ENCODE results near the gene MINAR2. TPM values are rescaled to one million over a fixed set of nuclear protein-coding genes. Genes with fewer than 3 reads are reported as not detected.

MINAR2 gene
- total RNA-seq, 4 donors from 2014 or later = not detected

DNA sequence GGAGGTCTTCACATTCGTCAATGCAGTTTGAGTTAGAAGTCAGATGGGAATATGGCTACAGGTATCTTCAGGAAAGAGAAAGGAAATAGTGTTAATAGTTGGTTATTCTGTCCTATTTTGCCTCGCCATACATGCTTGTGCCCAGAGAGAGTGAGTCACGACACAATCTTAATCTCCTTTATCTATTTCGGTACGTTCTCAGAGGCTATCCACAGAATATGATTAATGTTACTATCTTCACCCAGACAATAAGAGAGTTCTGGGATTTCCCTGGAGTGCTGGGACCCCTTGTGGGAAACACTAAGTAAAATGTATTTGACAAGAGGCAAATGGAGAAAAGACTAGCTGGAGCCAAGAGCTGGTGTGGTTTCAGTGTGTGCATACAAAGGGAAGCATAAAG lies 25.5 kb downstream of the MINAR2 start:
- Histone ChIP-seq H3K27ac (no peak overlapping the region), H3K4me1 (peaks cover 0 to 3% (median 0%) of the 10 kb centered on the region in 4 donors), H3K4me3 (no peak overlapping the region), H3K36me3 (no peaks in the 10 kb centered on the region), H3K27me3 (no peaks in the 10 kb centered on the region), H3K9me3 (no peaks in the 10 kb centered on the region)
- WGBS, 2 donors (ENCODE audit: low coverage in 1 of 2) = 79 to 89% methylated on average over 5 of the region's 5 CpGs
- TF ChIP-seq EP300 (IDR thresholded peaks at IDR 0.05; ENCODE audit: low read depth) = no peak
- no peak for TF ChIP-seq POLR2AphosphoS5 (IDR thresholded peaks at IDR 0.05)
- TF ChIP-seq POLR2A (IDR thresholded peaks at IDR 0.05) = no peak
- TF ChIP-seq, protein P1, sequence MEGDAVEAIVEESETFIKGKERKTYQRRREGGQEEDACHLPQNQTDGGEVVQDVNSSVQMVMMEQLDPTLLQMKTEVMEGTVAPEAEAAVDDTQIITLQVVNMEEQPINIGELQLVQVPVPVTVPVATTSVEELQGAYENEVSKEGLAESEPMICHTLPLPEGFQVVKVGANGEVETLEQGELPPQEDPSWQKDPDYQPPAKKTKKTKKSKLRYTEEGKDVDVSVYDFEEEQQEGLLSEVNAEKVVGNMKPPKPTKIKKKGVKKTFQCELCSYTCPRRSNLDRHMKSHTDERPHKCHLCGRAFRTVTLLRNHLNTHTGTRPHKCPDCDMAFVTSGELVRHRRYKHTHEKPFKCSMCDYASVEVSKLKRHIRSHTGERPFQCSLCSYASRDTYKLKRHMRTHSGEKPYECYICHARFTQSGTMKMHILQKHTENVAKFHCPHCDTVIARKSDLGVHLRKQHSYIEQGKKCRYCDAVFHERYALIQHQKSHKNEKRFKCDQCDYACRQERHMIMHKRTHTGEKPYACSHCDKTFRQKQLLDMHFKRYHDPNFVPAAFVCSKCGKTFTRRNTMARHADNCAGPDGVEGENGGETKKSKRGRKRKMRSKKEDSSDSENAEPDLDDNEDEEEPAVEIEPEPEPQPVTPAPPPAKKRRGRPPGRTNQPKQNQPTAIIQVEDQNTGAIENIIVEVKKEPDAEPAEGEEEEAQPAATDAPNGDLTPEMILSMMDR (IDR thresholded peaks at IDR 0.05) = no peak
- no peak for DNase-seq
- in situ Hi-C loops (cut with MboI; ENCODE audit: low pct_ligation_motif_present in 1 of 4, low pct_unique_long_range_greater_than_20kb in 1 of 4, low sequenced_read_pairs in 3 of 4) = loop anchor here in 3 of 4 donors (25.0 kb wide), 2 partner anchors 861 to 1561 kb away; no protein-coding TSS in a partner anchor
- intact Hi-C loops (cut with DNase I; ENCODE audit: low total_unique reads) = loop anchor here (10.0 kb wide), 1 partner anchor 869 kb away; no protein-coding TSS in a partner anchor

DNA sequence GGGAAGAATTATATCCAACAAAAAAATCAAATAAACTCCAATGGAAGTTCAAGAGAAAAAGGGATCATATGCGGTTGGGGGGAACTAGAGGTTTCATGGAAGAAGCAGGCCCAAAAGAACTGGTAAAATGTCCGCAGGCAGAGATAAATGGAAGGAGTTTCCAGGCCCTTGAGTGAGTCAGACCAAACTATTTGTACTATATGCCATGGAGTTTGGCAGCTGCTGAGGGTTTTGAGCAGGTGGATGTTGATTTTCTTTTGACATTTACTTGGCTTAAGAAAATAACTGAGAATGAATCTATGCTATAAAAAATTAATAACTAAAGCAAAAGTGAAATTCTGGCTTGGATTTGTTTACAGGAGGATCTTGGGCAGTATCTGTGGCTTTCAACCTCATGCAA lies 33.7 kb downstream of the MINAR2 start:
- no peaks in the 10 kb centered on the region for H3K36me3 ChIP-seq
- H3K4me1 ChIP-seq = no peaks in the 10 kb centered on the region
- no peaks in the 10 kb centered on the region for H3K9me3 ChIP-seq
- no peak overlapping the region for H3K27ac ChIP-seq
- H3K4me3 ChIP-seq = no peak overlapping the region
- intact Hi-C loops (cut with DNase I; ENCODE audit: low total_unique reads) = no loop called here
- DNase-seq = no peak
- TF ChIP-seq, protein P1 (IDR thresholded peaks at IDR 0.05) = no peak
- TF ChIP-seq EP300 (IDR thresholded peaks at IDR 0.05; ENCODE audit: low read depth) = no peak
- no peak for TF ChIP-seq POLR2AphosphoS5 (IDR thresholded peaks at IDR 0.05)
- TF ChIP-seq POLR2A (IDR thresholded peaks at IDR 0.05) = no peak
- WGBS, 2 donors (ENCODE audit: low coverage in 1 of 2) = 79 to 89% methylated on average over 2 of the region's 2 CpGs
- no peaks in the 10 kb centered on the region for H3K27me3 ChIP-seq
- in situ Hi-C loops (cut with MboI; ENCODE audit: low pct_ligation_motif_present in 1 of 4, low pct_unique_long_range_greater_than_20kb in 1 of 4, low sequenced_read_pairs in 3 of 4) = no loop called here

DNA sequence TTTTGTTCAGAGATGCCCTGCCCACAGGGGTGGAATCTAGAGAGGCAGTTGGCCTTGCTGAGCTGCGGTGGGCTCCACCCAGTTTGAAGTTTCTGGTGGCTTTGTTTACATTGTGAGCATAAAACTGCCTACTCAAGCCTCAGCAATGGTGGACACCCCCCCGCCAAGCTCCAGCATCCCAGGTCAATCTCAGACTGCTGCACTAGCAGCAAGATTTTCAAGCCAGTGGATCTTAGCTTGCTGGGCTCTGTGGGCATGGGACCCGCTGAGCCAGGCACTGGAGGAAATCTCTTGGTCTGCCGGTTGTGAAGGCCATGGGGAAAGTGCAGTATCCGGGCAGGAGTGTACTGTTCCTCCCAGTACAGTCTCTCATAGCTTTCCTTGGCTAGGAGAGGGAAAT lies 55.5 kb downstream of the MINAR2 start:
- Histone ChIP-seq H3K9me3 (peaks cover 0 to 3% of the 10 kb centered on the region in 2 donors), H3K4me1 (no peaks in the 10 kb centered on the region), H3K36me3 (no peaks in the 10 kb centered on the region), H3K27ac (no peak overlapping the region), H3K4me3 (no peak overlapping the region), H3K27me3 (no peaks in the 10 kb centered on the region)
- DNase-seq = no peak
- in situ Hi-C loops (cut with MboI; ENCODE audit: low pct_ligation_motif_present in 1 of 4, low pct_unique_long_range_greater_than_20kb in 1 of 4, low sequenced_read_pairs in 3 of 4) (no loop called here), intact Hi-C loops (cut with DNase I; ENCODE audit: low total_unique reads) (no loop called here)
- no peak for TF ChIP-seq POLR2A (IDR thresholded peaks at IDR 0.05)
- no peak for TF ChIP-seq POLR2AphosphoS5 (IDR thresholded peaks at IDR 0.05)
- no peak for TF ChIP-seq EP300 (IDR thresholded peaks at IDR 0.05; ENCODE audit: low read depth)
- TF ChIP-seq, protein P1 (IDR thresholded peaks at IDR 0.05) = no peak
- 75% methylated on average over 5 of the region's 5 CpGs; no CpG with 5 or more reads in 1 of the 2 donors for WGBS, 2 donors (ENCODE audit: low coverage in 1 of 2)

DNA sequence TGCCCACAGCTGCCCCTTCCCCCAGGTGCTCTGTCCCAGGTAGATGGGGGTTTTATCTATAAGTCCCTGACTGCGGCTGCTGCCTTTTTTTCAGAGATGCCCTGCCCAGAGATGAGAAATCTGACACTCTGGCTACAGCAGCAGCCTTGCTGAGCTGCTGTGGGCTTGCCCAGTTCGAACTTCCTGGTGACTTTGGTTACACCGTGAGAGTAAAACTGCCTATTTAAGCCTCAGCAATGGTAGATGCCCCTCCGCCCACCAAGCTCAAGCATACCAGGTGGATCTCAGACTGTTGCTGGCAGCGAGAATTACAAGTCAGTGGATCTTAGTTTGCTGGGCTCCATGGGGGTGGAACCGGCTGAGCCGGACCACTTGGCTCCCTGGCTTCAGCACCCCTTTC lies 56.8 kb downstream of the MINAR2 start:
- intact Hi-C loops (cut with DNase I; ENCODE audit: low total_unique reads) (no loop called here), in situ Hi-C loops (cut with MboI; ENCODE audit: low pct_ligation_motif_present in 1 of 4, low pct_unique_long_range_greater_than_20kb in 1 of 4, low sequenced_read_pairs in 3 of 4) (no loop called here)
- no peaks in the 10 kb centered on the region for H3K9me3 ChIP-seq
- 60% methylated on average over 7 of the region's 7 CpGs; no CpG with 5 or more reads in 1 of the 2 donors for WGBS, 2 donors (ENCODE audit: low coverage in 1 of 2)
- no peaks in the 10 kb centered on the region for H3K27me3 ChIP-seq
- TF ChIP-seq EP300 (IDR thresholded peaks at IDR 0.05; ENCODE audit: low read depth) (no peak), POLR2AphosphoS5 (IDR thresholded peaks at IDR 0.05) (no peak), POLR2A (IDR thresholded peaks at IDR 0.05) (no peak)
- TF ChIP-seq, protein P1 (IDR thresholded peaks at IDR 0.05) = no peak
- H3K27ac ChIP-seq = no peak overlapping the region
- no peak overlapping the region for H3K4me3 ChIP-seq
- DNase-seq = no peak
- no peaks in the 10 kb centered on the region for H3K36me3 ChIP-seq
- no peaks in the 10 kb centered on the region for H3K4me1 ChIP-seq
